Muscle layer of colon (tissue), 2 donors: Measurements from ENCODE around the gene VKORC1.
A peak's percentile ranks its signal among the peaks of the same experiment; 100 is the strongest.

ENCODE experiments used
- H3K27ac ChIP-seq: one replicate; pipeline ENCODE4 v1.7.0; 2013; ENCODE audit warnings: low read depth, mild to moderate bottlenecking, low read length, moderate library complexity
- H3K27me3 ChIP-seq, 2 donors: one replicate each; pipeline ENCODE4 v1.7.0; 2013; ENCODE audit warnings: low read length in 2 of 2, mild to moderate bottlenecking in 2 of 2; ENCODE audit not compliant: insufficient read depth in 2 of 2, control insufficient read depth in 1 of 2
- H3K36me3 ChIP-seq: one replicate; pipeline ENCODE4 v1.7.0; 2013; ENCODE audit warnings: mild to moderate bottlenecking, low read length; ENCODE audit not compliant: insufficient read depth
- H3K4me1 ChIP-seq: one replicate; pipeline ENCODE4 v1.7.0; 2013; ENCODE audit warnings: mild to moderate bottlenecking, low read length; ENCODE audit not compliant: insufficient read depth
- H3K4me3 ChIP-seq, 2 donors: one replicate each; pipeline ENCODE4 v1.7.0; 2013; ENCODE audit warnings: low read length in 2 of 2, low read depth in 1 of 2, mild to moderate bottlenecking in 1 of 2, moderate library complexity in 1 of 2
- H3K9ac ChIP-seq: one replicate; pipeline ENCODE4 v1.7.0; 2013; ENCODE audit warnings: low read length
- H3K9me3 ChIP-seq: one replicate; pipeline ENCODE4 v1.7.0; 2013; ENCODE audit warnings: mild to moderate bottlenecking, low read length
- donor health status: abdominal sarcoma.
- donor health status: Adenocarcinoma of cecum.

VKORC1 gene

GRCh38 chr16:31063843-31064611, 30.6 kb downstream of the VKORC1 start:
- H3K27ac ChIP-seq = peak overlapping the region; percentile 14
- no peaks in the 10 kb centered on the region for H3K9me3 ChIP-seq
- peaks cover 11% of the 10 kb centered on the region for H3K4me1 ChIP-seq
- H3K4me3 ChIP-seq = no peak overlapping the region
- H3K9ac ChIP-seq = no peak overlapping the region
- peaks cover 9% of the 10 kb centered on the region for H3K36me3 ChIP-seq
- no peaks in the 10 kb centered on the region for H3K27me3 ChIP-seq

GRCh38 chr16:31063495-31063842, 31.1 kb downstream of the VKORC1 start:
- Histone ChIP-seq H3K4me3 (no peak overlapping the region), H3K9ac (no peak overlapping the region), H3K4me1 (peaks cover 11% of the 10 kb centered on the region), H3K27ac (no peak overlapping the region), H3K27me3 (no peaks in the 10 kb centered on the region), H3K9me3 (no peaks in the 10 kb centered on the region), H3K36me3 (peaks cover 9% of the 10 kb centered on the region)

GRCh38 chr16:31061813-31062440, 32.7 kb downstream of the VKORC1 start:
- peaks cover 9% of the 10 kb centered on the region for H3K36me3 ChIP-seq
- no peaks in the 10 kb centered on the region for H3K27me3 ChIP-seq
- peaks cover 11% of the 10 kb centered on the region for H3K4me1 ChIP-seq
- H3K9me3 ChIP-seq = no peaks in the 10 kb centered on the region
- H3K27ac ChIP-seq = no peak overlapping the region
- H3K9ac ChIP-seq = no peak overlapping the region
- no peak overlapping the region for H3K4me3 ChIP-seq

- H3K27me3 ChIP-seq = no peaks in the 10 kb centered on the region
- peaks cover 9% of the 10 kb centered on the region for H3K36me3 ChIP-seq
Observed at GRCh38 chr16:31061126-31061812, 33.3 kb downstream of the VKORC1 start.

GRCh38 chr16:31055613-31056012, 39.0 kb downstream of the VKORC1 start:
- Histone ChIP-seq H3K36me3 (no peaks in the 10 kb centered on the region), H3K27ac (no peak overlapping the region), H3K4me3 (no peak overlapping the region), H3K9ac (no peak overlapping the region), H3K27me3 (no peaks in the 10 kb centered on the region), H3K9me3 (no peaks in the 10 kb centered on the region), H3K4me1 (no peaks in the 10 kb centered on the region)

More at GRCh38 chr16:31061126-31061812, 33.3 kb downstream of the VKORC1 start:
- no peak overlapping the region for H3K4me3 ChIP-seq
- no peak overlapping the region for H3K27ac ChIP-seq
- no peaks in the 10 kb centered on the region for H3K9me3 ChIP-seq
- H3K4me1 ChIP-seq = peaks cover 11% of the 10 kb centered on the region
- H3K9ac ChIP-seq = no peak overlapping the region

- Histone ChIP-seq H3K9ac (no peak overlapping the region), H3K4me1 (no peaks in the 10 kb centered on the region), H3K27ac (no peak overlapping the region)
Observed at GRCh38 chr16:31052114-31052513, 42.5 kb downstream of the VKORC1 start.

GRCh38 chr16:31050280-31051030, 44.1 kb downstream of the VKORC1 start:
- H3K4me3 ChIP-seq = no peak overlapping the region
- H3K9ac ChIP-seq = no peak overlapping the region
- no peaks in the 10 kb centered on the region for H3K9me3 ChIP-seq
- no peaks in the 10 kb centered on the region for H3K36me3 ChIP-seq
- no peaks in the 10 kb centered on the region for H3K4me1 ChIP-seq
- no peak overlapping the region for H3K27ac ChIP-seq
- H3K27me3 ChIP-seq = no peaks in the 10 kb centered on the region

More at GRCh38 chr16:31052114-31052513, 42.5 kb downstream of the VKORC1 start:
- Histone ChIP-seq H3K9me3 (no peaks in the 10 kb centered on the region), H3K27me3 (no peaks in the 10 kb centered on the region), H3K4me3 (no peak overlapping the region), H3K36me3 (no peaks in the 10 kb centered on the region)

- Histone ChIP-seq H3K36me3 (peaks cover 12% of the 10 kb centered on the region), H3K27ac (no peak overlapping the region), H3K4me1 (no peaks in the 10 kb centered on the region)
Observed at GRCh38 chr16:31043898-31044481, 50.6 kb downstream of the VKORC1 start.

GRCh38 chr16:31043352-31043751, 51.2 kb downstream of the VKORC1 start:
- Histone ChIP-seq H3K27me3 (no peaks in the 10 kb centered on the region), H3K4me1 (no peaks in the 10 kb centered on the region), H3K4me3 (no peak overlapping the region), H3K36me3 (peaks cover 18% of the 10 kb centered on the region), H3K9me3 (no peaks in the 10 kb centered on the region), H3K9ac (no peak overlapping the region), H3K27ac (no peak overlapping the region)

More at GRCh38 chr16:31043898-31044481, 50.6 kb downstream of the VKORC1 start:
- H3K27me3 ChIP-seq = no peaks in the 10 kb centered on the region
- no peak overlapping the region for H3K4me3 ChIP-seq
- H3K9me3 ChIP-seq = no peaks in the 10 kb centered on the region
- H3K9ac ChIP-seq = no peak overlapping the region

GRCh38 chr16:31042866-31043265, 51.7 kb downstream of the VKORC1 start:
- no peak overlapping the region for H3K27ac ChIP-seq
- no peak overlapping the region for H3K4me3 ChIP-seq
- no peaks in the 10 kb centered on the region for H3K27me3 ChIP-seq
- no peaks in the 10 kb centered on the region for H3K4me1 ChIP-seq
- no peak overlapping the region for H3K9ac ChIP-seq
- H3K9me3 ChIP-seq = no peaks in the 10 kb centered on the region
- H3K36me3 ChIP-seq = peaks cover 23% of the 10 kb centered on the region
